BLaER1 (cell line): ENCODE data around the gene LMCD1.

ENCODE experiments used
- H3K27ac ChIP-seq: shearing (Covaris generic); formaldehyde crosslinking; 2 replicates; pipeline ENCODE4 v1.8.1; 2022
- H3K27me3 ChIP-seq: shearing (Covaris generic); formaldehyde crosslinking; 2 replicates; pipeline ENCODE4 v1.8.1; 2022
- H3K36me3 ChIP-seq: shearing (Covaris generic); formaldehyde crosslinking; 2 replicates; pipeline ENCODE4 v1.8.1; 2022
- H3K4me1 ChIP-seq: shearing (Covaris generic); formaldehyde crosslinking; 2 replicates; pipeline ENCODE4 v1.8.1; 2022
- H3K4me2 ChIP-seq: shearing (Covaris generic); formaldehyde crosslinking; 2 replicates; pipeline ENCODE4 v1.8.1; 2022
- H3K4me3 ChIP-seq: shearing (Covaris generic); formaldehyde crosslinking; 2 replicates; pipeline ENCODE4 v1.8.1; 2022
- H3K9ac ChIP-seq: shearing (Covaris generic); formaldehyde crosslinking; 2 replicates; pipeline ENCODE4 v1.8.1; 2022
- H3K9me3 ChIP-seq: shearing (Covaris generic); formaldehyde crosslinking; 2 replicates; pipeline ENCODE4 v1.8.1; 2022
- H4K20me1 ChIP-seq: shearing (Covaris generic); formaldehyde crosslinking; 2 replicates; pipeline ENCODE4 v1.8.1; 2022
- Cebpa-rat ChIP-seq: shearing (Covaris generic); IDR thresholded peaks from 2 replicates; pipeline ENCODE4 v1.8.1; 2022

LMCD1 gene

GRCh38 chr3:8563146-8563545, 61.5 kb downstream of the LMCD1 start:
- H3K4me3 ChIP-seq = no peak overlapping the region
- no peak for TF ChIP-seq Cebpa-rat
- H3K36me3 ChIP-seq = no peaks in the 10 kb centered on the region
- no peak overlapping the region for H3K9ac ChIP-seq
- no peaks in the 10 kb centered on the region for H4K20me1 ChIP-seq
- no peak overlapping the region for H3K4me2 ChIP-seq
- H3K4me1 ChIP-seq = peaks cover 11% of the 10 kb centered on the region
- peaks cover 8% of the 10 kb centered on the region; the same call in 1 of the 2 replicates for H3K9me3 ChIP-seq
- H3K27ac ChIP-seq = no peak overlapping the region
- H3K27me3 ChIP-seq = no peaks in the 10 kb centered on the region

- peaks cover 8% of the 10 kb centered on the region; the same call in 1 of the 2 replicates for H3K9me3 ChIP-seq
- no peak overlapping the region for H3K27ac ChIP-seq
- no peak overlapping the region for H3K4me3 ChIP-seq
- no peak overlapping the region for H3K4me2 ChIP-seq
- no peaks in the 10 kb centered on the region for H4K20me1 ChIP-seq
- no peak for TF ChIP-seq Cebpa-rat
- no peaks in the 10 kb centered on the region for H3K36me3 ChIP-seq
- no peak overlapping the region for H3K9ac ChIP-seq
- H3K27me3 ChIP-seq = no peaks in the 10 kb centered on the region
- peaks cover 9% of the 10 kb centered on the region for H3K4me1 ChIP-seq
These were observed 62.0 kb downstream of the LMCD1 start for GRCh38 chr3:8563597-8563996.

GRCh38 chr3:8565376-8565775, 63.8 kb downstream of the LMCD1 start:
- Histone ChIP-seq H3K9me3 (no peaks in the 10 kb centered on the region), H3K4me2 (no peak overlapping the region), H3K27ac (no peak overlapping the region), H3K9ac (no peak overlapping the region), H3K4me3 (no peak overlapping the region), H3K36me3 (no peaks in the 10 kb centered on the region), H3K4me1 (peaks cover 4% of the 10 kb centered on the region; the same call in 1 of the 2 replicates), H4K20me1 (no peaks in the 10 kb centered on the region), H3K27me3 (no peaks in the 10 kb centered on the region)
- TF ChIP-seq Cebpa-rat = no peak

- H3K27me3 ChIP-seq = no peaks in the 10 kb centered on the region
- no peak overlapping the region for H3K4me3 ChIP-seq
- no peak overlapping the region for H3K9ac ChIP-seq
- TF ChIP-seq Cebpa-rat = no peak
- H4K20me1 ChIP-seq = no peaks in the 10 kb centered on the region
- no peaks in the 10 kb centered on the region for H3K36me3 ChIP-seq
- H3K27ac ChIP-seq = no peak overlapping the region
- H3K9me3 ChIP-seq = no peaks in the 10 kb centered on the region
- H3K4me1 ChIP-seq = peaks cover 17% of the 10 kb centered on the region
- H3K4me2 ChIP-seq = no peak overlapping the region
These were observed 66.4 kb downstream of the LMCD1 start for GRCh38 chr3:8567784-8568575.

GRCh38 chr3:8571256-8571655, 69.6 kb downstream of the LMCD1 start:
- H3K4me3 ChIP-seq = no peak overlapping the region
- peak overlapping the region; percentile 44 for H3K4me2 ChIP-seq
- no peaks in the 10 kb centered on the region for H4K20me1 ChIP-seq
- H3K9me3 ChIP-seq = no peaks in the 10 kb centered on the region
- TF ChIP-seq Cebpa-rat = no peak
- H3K9ac ChIP-seq = no peak overlapping the region
- peaks cover 17% of the 10 kb centered on the region for H3K4me1 ChIP-seq
- peak overlapping the region; percentile 28 for H3K27ac ChIP-seq
- H3K27me3 ChIP-seq = no peaks in the 10 kb centered on the region
- no peaks in the 10 kb centered on the region for H3K36me3 ChIP-seq

GRCh38 chr3:8573342-8573926, 71.8 kb downstream of the LMCD1 start:
- Histone ChIP-seq H3K4me2 (no peak overlapping the region), H3K27me3 (no peaks in the 10 kb centered on the region), H3K36me3 (no peaks in the 10 kb centered on the region), H3K4me3 (no peak overlapping the region), H3K27ac (no peak overlapping the region), H3K4me1 (peaks cover 13% of the 10 kb centered on the region), H4K20me1 (no peaks in the 10 kb centered on the region), H3K9me3 (no peaks in the 10 kb centered on the region), H3K9ac (no peak overlapping the region)
- no peak for TF ChIP-seq Cebpa-rat

GRCh38 chr3:8574040-8574669, 72.5 kb downstream of the LMCD1 start:
- no peak overlapping the region for H3K4me3 ChIP-seq
- H3K9me3 ChIP-seq = no peaks in the 10 kb centered on the region
- no peaks in the 10 kb centered on the region for H4K20me1 ChIP-seq
- no peak overlapping the region for H3K27ac ChIP-seq
- no peak overlapping the region for H3K9ac ChIP-seq
- no peaks in the 10 kb centered on the region for H3K36me3 ChIP-seq
- H3K4me2 ChIP-seq = no peak overlapping the region
- no peaks in the 10 kb centered on the region for H3K27me3 ChIP-seq
- H3K4me1 ChIP-seq = peaks cover 12% of the 10 kb centered on the region
- TF ChIP-seq Cebpa-rat = no peak

GRCh38 chr3:8574670-8575322, 73.2 kb downstream of the LMCD1 start:
- Histone ChIP-seq H3K27ac (no peak overlapping the region), H3K27me3 (no peaks in the 10 kb centered on the region), H3K9ac (no peak overlapping the region), H3K4me2 (no peak overlapping the region), H3K4me1 (peaks cover 12% of the 10 kb centered on the region), H4K20me1 (no peaks in the 10 kb centered on the region), H3K36me3 (no peaks in the 10 kb centered on the region), H3K4me3 (no peak overlapping the region), H3K9me3 (no peaks in the 10 kb centered on the region)
- TF ChIP-seq Cebpa-rat = no peak

GRCh38 chr3:8575364-8576104, 73.9 kb downstream of the LMCD1 start:
- H3K27me3 ChIP-seq = no peaks in the 10 kb centered on the region
- no peak for TF ChIP-seq Cebpa-rat
- no peaks in the 10 kb centered on the region for H3K9me3 ChIP-seq
- H4K20me1 ChIP-seq = no peaks in the 10 kb centered on the region
- no peak overlapping the region for H3K9ac ChIP-seq
- no peak overlapping the region for H3K4me3 ChIP-seq
- no peaks in the 10 kb centered on the region for H3K36me3 ChIP-seq
- no peak overlapping the region for H3K4me2 ChIP-seq
- no peak overlapping the region for H3K27ac ChIP-seq
- peaks cover 12% of the 10 kb centered on the region for H3K4me1 ChIP-seq
